ENCODE results near the gene CLIC4. TPM values are rescaled to one million over a fixed set of nuclear protein-coding genes. Genes with fewer than 3 reads are reported as not detected.
"Not testable (repeated sequence)": the region's sequence is repeated elsewhere in the genome, so short reads cannot be mapped to it uniquely, and the experiment has no call there.

The CLIC4 gene
- total RNA-seq, 1 experiment from 2014 or later, result 242 TPM

DNA sequence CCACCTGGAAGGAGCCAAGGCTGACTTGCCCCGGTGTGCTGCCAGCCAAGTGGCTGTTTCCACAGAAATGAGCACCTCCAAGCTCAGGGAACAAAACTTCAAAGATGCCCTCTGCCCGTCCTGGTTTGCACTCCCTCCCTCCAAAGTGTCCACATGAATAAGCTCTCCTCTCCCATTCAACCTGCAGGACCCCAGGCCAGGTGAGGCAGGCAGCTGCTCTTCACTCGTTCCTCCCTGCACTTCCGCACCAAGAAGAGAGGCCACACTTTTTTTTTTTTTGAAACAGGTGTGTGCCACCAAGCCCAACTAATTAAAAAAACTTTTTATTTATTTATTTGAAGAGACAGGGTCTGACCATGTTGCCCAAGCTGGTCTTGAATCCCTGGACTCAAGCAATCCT is 18.5 kb upstream of the CLIC4 start:
- H3K27me3 Mint-ChIP-seq (ENCODE audit: insufficient read depth, unreplicated experiment), result no peaks in the 10 kb centered on the region
- no peaks in the 10 kb centered on the region for H3K9me3 Mint-ChIP-seq (ENCODE audit: unreplicated experiment)
- no peak overlapping the region for H3K27ac Mint-ChIP-seq (ENCODE audit: low read depth, unreplicated experiment)
- no peak overlapping the region for H3K4me3 Mint-ChIP-seq (ENCODE audit: unreplicated experiment)
- peaks cover 4% of the 10 kb centered on the region for H3K36me3 Mint-ChIP-seq (ENCODE audit: insufficient read depth, unreplicated experiment)
- no TSS peak for BruUV-seq (replicated peaks)
- TF ChIP-seq, protein P1, sequence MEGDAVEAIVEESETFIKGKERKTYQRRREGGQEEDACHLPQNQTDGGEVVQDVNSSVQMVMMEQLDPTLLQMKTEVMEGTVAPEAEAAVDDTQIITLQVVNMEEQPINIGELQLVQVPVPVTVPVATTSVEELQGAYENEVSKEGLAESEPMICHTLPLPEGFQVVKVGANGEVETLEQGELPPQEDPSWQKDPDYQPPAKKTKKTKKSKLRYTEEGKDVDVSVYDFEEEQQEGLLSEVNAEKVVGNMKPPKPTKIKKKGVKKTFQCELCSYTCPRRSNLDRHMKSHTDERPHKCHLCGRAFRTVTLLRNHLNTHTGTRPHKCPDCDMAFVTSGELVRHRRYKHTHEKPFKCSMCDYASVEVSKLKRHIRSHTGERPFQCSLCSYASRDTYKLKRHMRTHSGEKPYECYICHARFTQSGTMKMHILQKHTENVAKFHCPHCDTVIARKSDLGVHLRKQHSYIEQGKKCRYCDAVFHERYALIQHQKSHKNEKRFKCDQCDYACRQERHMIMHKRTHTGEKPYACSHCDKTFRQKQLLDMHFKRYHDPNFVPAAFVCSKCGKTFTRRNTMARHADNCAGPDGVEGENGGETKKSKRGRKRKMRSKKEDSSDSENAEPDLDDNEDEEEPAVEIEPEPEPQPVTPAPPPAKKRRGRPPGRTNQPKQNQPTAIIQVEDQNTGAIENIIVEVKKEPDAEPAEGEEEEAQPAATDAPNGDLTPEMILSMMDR (IDR thresholded peaks at IDR 0.05; ENCODE audit: unreplicated experiment), result no peak
- CTCF ChIA-PET, result interaction anchor here (0.6 to 1.3 kb wide), 4 partner anchors 18 to 535 kb away, joined by 3 read pairs; partner anchors contain the start of gene CLIC4
- no peak for DNase-seq (ENCODE audit: unreplicated experiment)
- POLR2A ChIA-PET, result interaction anchor here (0.6 to 1.2 kb wide), 5 partner anchors 18 to 314 kb away, joined by 3 to 4 read pairs (median 3); partner anchors contain the start of gene CLIC4
- peaks cover 7% of the 10 kb centered on the region for H3K4me1 Mint-ChIP-seq (ENCODE audit: insufficient read depth, unreplicated experiment)
- intact Hi-C loops (cut with micrococcal nuclease), result no loop called here

DNA sequence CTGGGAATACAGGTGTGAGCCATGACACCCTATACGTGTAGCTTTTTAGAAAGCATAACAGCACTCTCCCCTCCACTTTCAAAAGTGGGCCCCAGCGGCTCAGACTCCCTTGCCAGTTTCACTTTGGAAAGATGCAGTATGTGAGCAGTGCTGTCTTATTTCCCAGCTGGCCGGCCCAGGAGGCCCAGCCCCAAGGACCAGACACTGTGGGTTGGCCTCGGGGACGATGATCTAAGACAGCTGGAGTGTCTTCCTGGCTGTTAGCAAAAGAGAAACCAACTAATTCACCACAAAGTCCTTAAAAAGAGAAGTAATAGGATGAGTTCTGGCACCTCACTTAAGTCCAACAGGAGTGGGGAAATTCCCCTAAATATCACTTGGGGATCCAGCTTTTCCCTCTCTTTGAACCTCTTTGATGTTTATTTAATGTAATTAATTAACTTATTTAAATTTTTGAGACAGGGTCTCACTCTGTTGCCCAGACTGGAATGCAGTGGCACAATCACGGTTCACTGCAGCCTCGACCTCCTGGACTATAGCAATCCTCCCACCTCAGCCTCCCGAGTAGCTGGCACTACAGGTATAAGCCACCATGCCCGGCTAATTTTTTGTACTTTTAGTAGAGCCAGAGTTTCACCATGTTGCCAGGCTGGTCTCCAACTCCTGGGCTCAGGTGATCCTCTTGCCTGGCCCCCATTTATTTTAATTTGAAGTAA is 17.6 kb upstream of the CLIC4 start:
- TF ChIP-seq, protein P1 (IDR thresholded peaks at IDR 0.05; ENCODE audit: unreplicated experiment), result no peak
- H3K27me3 Mint-ChIP-seq (ENCODE audit: insufficient read depth, unreplicated experiment), result no peaks in the 10 kb centered on the region
- H3K36me3 Mint-ChIP-seq (ENCODE audit: insufficient read depth, unreplicated experiment), result peaks cover 4% of the 10 kb centered on the region
- no peak overlapping the region for H3K27ac Mint-ChIP-seq (ENCODE audit: low read depth, unreplicated experiment)
- peaks cover 7% of the 10 kb centered on the region for H3K4me1 Mint-ChIP-seq (ENCODE audit: insufficient read depth, unreplicated experiment)
- no peak overlapping the region for H3K4me3 Mint-ChIP-seq (ENCODE audit: unreplicated experiment)
- H3K9me3 Mint-ChIP-seq (ENCODE audit: unreplicated experiment), result no peaks in the 10 kb centered on the region
- BruUV-seq (replicated peaks), result no TSS peak
- CTCF ChIA-PET, result interaction anchor here (0.9 to 1.3 kb wide), 2 partner anchors 17 to 108 kb away, joined by 3 read pairs; partner anchors contain the start of gene CLIC4
- DNase-seq (ENCODE audit: unreplicated experiment), result no peak
- POLR2A ChIA-PET, result interaction anchor here (0.6 to 1.4 kb wide), 4 partner anchors 17 to 44 kb away, joined by 3 to 5 read pairs (median 4); partner anchors contain the start of gene CLIC4
- intact Hi-C loops (cut with micrococcal nuclease), result no loop called here

DNA sequence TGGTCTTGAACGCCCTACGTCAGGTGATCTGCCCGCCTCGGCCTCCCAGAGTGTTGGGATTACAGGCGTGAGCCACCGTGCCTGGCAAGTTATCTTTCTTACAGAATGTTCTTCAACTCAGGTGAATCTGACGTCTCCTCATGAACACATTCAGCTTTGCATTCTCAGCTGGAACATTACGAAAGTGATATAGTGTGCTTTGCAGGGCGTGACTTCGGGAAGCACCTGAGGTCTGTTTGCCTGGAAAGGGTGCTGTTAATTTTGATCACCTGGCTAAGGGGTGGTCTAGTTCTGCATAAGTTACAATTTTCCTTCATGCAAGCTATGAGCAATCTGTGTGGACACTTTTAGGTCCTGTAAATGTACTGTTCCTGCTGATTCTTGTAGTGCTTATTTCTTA is 16.3 kb upstream of the CLIC4 start:
- POLR2A ChIA-PET, result interaction anchor here (0.6 to 1.4 kb wide), 3 partner anchors 12 to 17 kb away, joined by 3 to 5 read pairs (median 3); partner anchors contain the start of gene CLIC4
- TF ChIP-seq, protein P1 (IDR thresholded peaks at IDR 0.05; ENCODE audit: unreplicated experiment), result no peak
- H3K27ac Mint-ChIP-seq (ENCODE audit: low read depth, unreplicated experiment), result peak overlapping the region; percentile 39

DNA sequence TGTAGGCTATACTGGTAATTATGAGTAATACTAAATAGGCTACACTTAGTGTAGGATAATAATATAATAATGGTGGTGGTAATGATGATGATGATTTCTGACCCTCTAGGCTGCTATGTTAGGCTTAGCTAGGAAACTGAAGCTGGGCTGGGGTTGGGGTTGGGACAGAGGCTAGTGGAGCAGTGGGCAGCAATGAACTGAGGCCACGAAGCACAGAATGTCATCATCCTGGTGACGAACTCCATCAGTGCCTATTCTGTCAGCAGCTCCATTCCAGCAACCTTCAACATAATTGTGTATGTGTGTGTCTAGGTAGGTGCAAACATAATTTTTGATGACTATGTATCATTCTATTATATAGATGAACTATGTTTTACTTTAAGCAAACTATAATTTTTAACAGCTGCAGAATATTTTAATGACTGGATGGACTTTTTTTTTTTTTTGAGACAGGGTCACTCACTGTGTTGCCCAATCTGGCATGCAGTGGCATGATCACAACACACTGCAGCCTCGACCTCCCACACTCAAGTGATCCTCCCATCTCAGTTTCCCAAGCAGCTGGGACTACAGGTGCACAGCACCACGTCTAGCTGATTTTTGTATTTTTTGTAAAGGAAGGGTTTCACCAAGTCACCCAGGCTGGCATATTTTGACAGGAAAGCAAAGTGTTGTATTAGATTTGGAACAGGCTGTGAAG is 12.9 kb upstream of the CLIC4 start:
- no peak overlapping the region for H3K27ac Mint-ChIP-seq (ENCODE audit: low read depth, unreplicated experiment)
- H3K4me3 Mint-ChIP-seq (ENCODE audit: unreplicated experiment), result no peak overlapping the region
- no peak for DNase-seq (ENCODE audit: unreplicated experiment)
- intact Hi-C loops (cut with micrococcal nuclease), result no loop called here
- H3K36me3 Mint-ChIP-seq (ENCODE audit: insufficient read depth, unreplicated experiment), result peaks cover 7% of the 10 kb centered on the region
- TF ChIP-seq, protein P1 (IDR thresholded peaks at IDR 0.05; ENCODE audit: unreplicated experiment), result no peak
- CTCF ChIA-PET, result interaction anchor here (0.6 to 1.5 kb wide), 4 partner anchors 12 to 100 kb away, joined by 3 to 4 read pairs (median 3); no protein-coding TSS in a partner anchor
- no TSS peak for BruUV-seq (replicated peaks)
- peaks cover 11% of the 10 kb centered on the region for H3K4me1 Mint-ChIP-seq (ENCODE audit: insufficient read depth, unreplicated experiment)
- no peaks in the 10 kb centered on the region for H3K27me3 Mint-ChIP-seq (ENCODE audit: insufficient read depth, unreplicated experiment)
- no peaks in the 10 kb centered on the region for H3K9me3 Mint-ChIP-seq (ENCODE audit: unreplicated experiment)
- POLR2A ChIA-PET, result interaction anchor here (0.6 kb wide), 2 partner anchors 44 to 96 kb away, joined by 3 to 4 read pairs; no protein-coding TSS in a partner anchor

More for the DNA sequence above, 16.3 kb upstream of the CLIC4 start:
- Mint-ChIP-seq H3K4me1 (ENCODE audit: insufficient read depth, unreplicated experiment) (peaks cover 7% of the 10 kb centered on the region), H3K36me3 (ENCODE audit: insufficient read depth, unreplicated experiment) (peaks cover 4% of the 10 kb centered on the region), H3K27me3 (ENCODE audit: insufficient read depth, unreplicated experiment) (no peaks in the 10 kb centered on the region), H3K4me3 (ENCODE audit: unreplicated experiment) (no peak overlapping the region), H3K9me3 (ENCODE audit: unreplicated experiment) (no peaks in the 10 kb centered on the region)
- BruUV-seq (replicated peaks), result no TSS peak
- intact Hi-C loops (cut with micrococcal nuclease), result no loop called here
- CTCF ChIA-PET, result interaction anchor here (0.7 kb wide), 1 partner anchor 91 kb away, joined by 3 read pairs; no protein-coding TSS in a partner anchor
- no peak for DNase-seq (ENCODE audit: unreplicated experiment)

DNA sequence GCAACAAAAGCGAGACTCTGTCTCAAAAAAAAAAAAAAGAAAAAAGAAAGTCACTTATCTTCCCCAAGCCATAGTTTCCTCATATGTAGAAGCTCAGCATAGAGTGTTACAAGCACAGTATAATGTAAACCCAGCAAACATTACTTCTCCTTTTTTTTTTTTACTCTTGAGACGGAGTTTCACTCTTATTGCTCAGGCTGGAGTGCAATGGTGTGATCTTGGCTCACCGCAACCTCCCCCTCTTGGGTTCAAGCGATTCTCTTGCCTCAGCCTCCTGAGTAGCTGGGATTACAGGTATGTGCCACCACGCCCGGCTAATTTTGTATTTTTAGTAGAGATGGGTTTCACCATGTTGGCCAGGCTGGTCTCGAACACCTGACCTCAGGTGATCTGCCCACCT is 11.9 kb upstream of the CLIC4 start:
- CTCF ChIA-PET, result interaction anchor here (0.7 to 1.5 kb wide), 4 partner anchors 11 to 139 kb away, joined by 3 to 5 read pairs (median 4); no protein-coding TSS in a partner anchor
- not testable (repeated sequence) for BruUV-seq (replicated peaks); H3K27me3 Mint-ChIP-seq (ENCODE audit: insufficient read depth, unreplicated experiment)

More for the DNA sequence above, 11.9 kb upstream of the CLIC4 start:
- DNase-seq (ENCODE audit: unreplicated experiment); H3K36me3 Mint-ChIP-seq (ENCODE audit: insufficient read depth, unreplicated experiment); intact Hi-C loops (cut with micrococcal nuclease); H3K27ac Mint-ChIP-seq (ENCODE audit: low read depth, unreplicated experiment); H3K9me3 Mint-ChIP-seq (ENCODE audit: unreplicated experiment); H3K4me3 Mint-ChIP-seq (ENCODE audit: unreplicated experiment): not testable (repeated sequence)
- peaks cover 11% of the 10 kb centered on the region for H3K4me1 Mint-ChIP-seq (ENCODE audit: insufficient read depth, unreplicated experiment)
- POLR2A ChIA-PET, result interaction anchor here (0.5 to 0.7 kb wide), 3 partner anchors 12 to 48 kb away, joined by 3 to 4 read pairs (median 4); partner anchors contain the start of gene CLIC4

Data from MCF 10A (cell line).